ENCODE measurements around the gene SRM. TPM values are rescaled to one million over a fixed set of nuclear protein-coding genes. Genes with fewer than 3 reads are reported as not detected.
"Not testable (repeated sequence)": the region's sequence is repeated elsewhere in the genome, so short reads cannot be mapped to it uniquely, and the experiment has no call there.

SRM gene
- polyA plus RNA-seq, 2 donors: 58.4 to 65.2 TPM

- WGBS, 2 donors: 98 to 100% methylated on average over 2 of the region's 3 CpGs
- peaks cover 14 to 17% of the 10 kb centered on the region in 2 donors for H3K36me3 ChIP-seq (ENCODE audit: control insufficient read depth in 2 of 2, insufficient read depth in 2 of 2, low read length in 1 of 2)
- H3K27ac ChIP-seq (ENCODE audit: low read depth in 2 of 2, low read length in 1 of 2); H3K9me3 ChIP-seq (ENCODE audit: control insufficient read depth in 2 of 2, insufficient read depth in 1 of 2, low read depth in 1 of 2, low read length in 1 of 2); H3K27me3 ChIP-seq (ENCODE audit: control insufficient read depth in 1 of 2, insufficient read depth in 2 of 2, low read length in 2 of 2); H3K4me3 ChIP-seq (ENCODE audit: low read depth in 1 of 2, low read length in 2 of 2); H3K4me1 ChIP-seq (ENCODE audit: control insufficient read depth in 2 of 2, insufficient read depth in 2 of 2, low read length in 1 of 2): not testable (repeated sequence)
Observed at GRCh38 chr1:11083784-11084183, 24.0 kb upstream of the SRM start.

- Histone ChIP-seq H3K4me1 (ENCODE audit: control insufficient read depth in 2 of 2, insufficient read depth in 2 of 2, low read length in 1 of 2) (peaks cover 0 to 5% of the 10 kb centered on the region in 2 donors), H3K9me3 (ENCODE audit: control insufficient read depth in 2 of 2, insufficient read depth in 1 of 2, low read depth in 1 of 2, low read length in 1 of 2) (no peaks in the 10 kb centered on the region), H3K27ac (ENCODE audit: low read depth in 2 of 2, low read length in 1 of 2) (no peak overlapping the region), H3K36me3 (ENCODE audit: control insufficient read depth in 2 of 2, insufficient read depth in 2 of 2, low read length in 1 of 2) (peaks cover 21% of the 10 kb centered on the region in 2 donors), H3K27me3 (ENCODE audit: control insufficient read depth in 1 of 2, insufficient read depth in 2 of 2, low read length in 2 of 2) (no peaks in the 10 kb centered on the region), H3K4me3 (ENCODE audit: low read depth in 1 of 2, low read length in 2 of 2) (no peak overlapping the region)
- 60 to 71% methylated on average over 12 of the region's 12 CpGs for WGBS, 2 donors
Observed at GRCh38 chr1:11080931-11081330, 21.1 kb upstream of the SRM start.

GRCh38 chr1:11078631-11079030, 18.8 kb upstream of the SRM start:
- 87 to 91% methylated on average over 2 of the region's 2 CpGs for WGBS, 2 donors
- peaks cover 21 to 31% of the 10 kb centered on the region in 2 donors for H3K36me3 ChIP-seq (ENCODE audit: control insufficient read depth in 2 of 2, insufficient read depth in 2 of 2, low read length in 1 of 2)
- no peak overlapping the region for H3K27ac ChIP-seq (ENCODE audit: low read depth in 2 of 2, low read length in 1 of 2)
- no peaks in the 10 kb centered on the region for H3K27me3 ChIP-seq (ENCODE audit: control insufficient read depth in 1 of 2, insufficient read depth in 2 of 2, low read length in 2 of 2)
- peaks cover 0 to 5% of the 10 kb centered on the region in 2 donors for H3K4me1 ChIP-seq (ENCODE audit: control insufficient read depth in 2 of 2, insufficient read depth in 2 of 2, low read length in 1 of 2)
- H3K9me3 ChIP-seq (ENCODE audit: control insufficient read depth in 2 of 2, insufficient read depth in 1 of 2, low read depth in 1 of 2, low read length in 1 of 2): no peaks in the 10 kb centered on the region
- no peak overlapping the region for H3K4me3 ChIP-seq (ENCODE audit: low read depth in 1 of 2, low read length in 2 of 2)

- H3K4me3 ChIP-seq (ENCODE audit: low read depth in 1 of 2, low read length in 2 of 2): not testable (repeated sequence)
- peaks cover 26 to 51% of the 10 kb centered on the region in 2 donors for H3K36me3 ChIP-seq (ENCODE audit: control insufficient read depth in 2 of 2, insufficient read depth in 2 of 2, low read length in 1 of 2)
- 82 to 84% methylated on average over 7 of the region's 7 CpGs for WGBS, 2 donors
Observed at GRCh38 chr1:11073398-11073797, 13.6 kb upstream of the SRM start.

DNA sequence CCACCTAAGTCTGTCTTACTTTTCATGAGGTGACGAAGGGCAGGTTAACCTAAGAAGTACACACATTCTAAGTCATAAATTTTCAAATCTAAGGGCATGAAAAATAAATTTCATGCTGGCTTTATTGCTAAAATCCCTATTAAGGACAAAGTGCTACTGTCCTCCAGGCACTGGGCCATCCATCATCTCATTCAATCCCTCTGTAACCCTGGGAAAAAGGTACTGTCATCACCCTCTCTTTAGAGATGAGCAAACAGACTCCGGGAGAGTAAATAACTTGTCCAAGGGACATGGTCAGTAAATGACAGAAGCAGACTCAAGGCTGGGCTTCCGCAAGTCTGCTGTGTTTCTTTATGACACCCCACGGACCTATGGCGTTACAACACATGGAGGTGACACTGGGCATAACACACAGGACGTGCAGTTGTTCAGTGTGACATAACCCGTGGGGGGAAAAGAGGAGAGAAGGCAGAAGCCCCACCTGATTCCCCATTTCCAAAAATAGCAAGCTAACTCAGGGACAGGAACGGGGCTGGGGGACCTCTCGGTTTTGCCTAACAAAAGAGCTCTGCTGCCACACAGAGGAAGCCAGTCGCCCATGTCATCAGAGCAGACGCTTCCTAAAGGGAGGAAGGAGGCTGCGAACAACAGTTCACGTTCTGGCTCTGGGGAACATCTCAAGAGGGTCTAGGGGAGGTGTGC, 12.5 kb upstream of the SRM start:
- no peaks in the 10 kb centered on the region for H3K4me1 ChIP-seq (ENCODE audit: control insufficient read depth in 2 of 2, insufficient read depth in 2 of 2, low read length in 1 of 2)
- H3K9me3 ChIP-seq (ENCODE audit: control insufficient read depth in 2 of 2, insufficient read depth in 1 of 2, low read depth in 1 of 2, low read length in 1 of 2): no peaks in the 10 kb centered on the region
- H3K4me3 ChIP-seq (ENCODE audit: low read depth in 1 of 2, low read length in 2 of 2): no peak overlapping the region
- 56 to 62% methylated on average over 13 of the region's 13 CpGs for WGBS, 2 donors
- no peak overlapping the region for H3K27ac ChIP-seq (ENCODE audit: low read depth in 2 of 2, low read length in 1 of 2)
- H3K36me3 ChIP-seq (ENCODE audit: control insufficient read depth in 2 of 2, insufficient read depth in 2 of 2, low read length in 1 of 2): peaks cover 30 to 58% of the 10 kb centered on the region in 2 donors
- no peaks in the 10 kb centered on the region for H3K27me3 ChIP-seq (ENCODE audit: control insufficient read depth in 1 of 2, insufficient read depth in 2 of 2, low read length in 2 of 2)

More at GRCh38 chr1:11073398-11073797, 13.6 kb upstream of the SRM start:
- H3K9me3 ChIP-seq (ENCODE audit: control insufficient read depth in 2 of 2, insufficient read depth in 1 of 2, low read depth in 1 of 2, low read length in 1 of 2); H3K27me3 ChIP-seq (ENCODE audit: control insufficient read depth in 1 of 2, insufficient read depth in 2 of 2, low read length in 2 of 2); H3K4me1 ChIP-seq (ENCODE audit: control insufficient read depth in 2 of 2, insufficient read depth in 2 of 2, low read length in 1 of 2); H3K27ac ChIP-seq (ENCODE audit: low read depth in 2 of 2, low read length in 1 of 2): not testable (repeated sequence)

GRCh38 chr1:11071463-11072215, 11.8 kb upstream of the SRM start:
- Histone ChIP-seq H3K4me1 (ENCODE audit: control insufficient read depth in 2 of 2, insufficient read depth in 2 of 2, low read length in 1 of 2) (no peaks in the 10 kb centered on the region), H3K27ac (ENCODE audit: low read depth in 2 of 2, low read length in 1 of 2) (no peak overlapping the region), H3K36me3 (ENCODE audit: control insufficient read depth in 2 of 2, insufficient read depth in 2 of 2, low read length in 1 of 2) (peaks cover 28 to 53% of the 10 kb centered on the region in 2 donors), H3K4me3 (ENCODE audit: low read depth in 1 of 2, low read length in 2 of 2) (no peak overlapping the region), H3K9me3 (ENCODE audit: control insufficient read depth in 2 of 2, insufficient read depth in 1 of 2, low read depth in 1 of 2, low read length in 1 of 2) (no peaks in the 10 kb centered on the region), H3K27me3 (ENCODE audit: control insufficient read depth in 1 of 2, insufficient read depth in 2 of 2, low read length in 2 of 2) (no peaks in the 10 kb centered on the region)
- 54 to 58% methylated on average over 15 of the region's 15 CpGs for WGBS, 2 donors

GRCh38 chr1:11070876-11071275, 11.1 kb upstream of the SRM start:
- no peaks in the 10 kb centered on the region for H3K4me1 ChIP-seq (ENCODE audit: control insufficient read depth in 2 of 2, insufficient read depth in 2 of 2, low read length in 1 of 2)
- peaks cover 30 to 48% of the 10 kb centered on the region in 2 donors for H3K36me3 ChIP-seq (ENCODE audit: control insufficient read depth in 2 of 2, insufficient read depth in 2 of 2, low read length in 1 of 2)
- WGBS, 2 donors: 80 to 81% methylated on average over 11 of the region's 11 CpGs

GRCh38 chr1:11068600-11069473, 9.0 kb upstream of the SRM start:
- Histone ChIP-seq H3K36me3 (ENCODE audit: control insufficient read depth in 2 of 2, insufficient read depth in 2 of 2, low read length in 1 of 2) (peaks cover 30 to 44% of the 10 kb centered on the region in 2 donors), H3K27ac (ENCODE audit: low read depth in 2 of 2, low read length in 1 of 2) (no peak overlapping the region), H3K4me3 (ENCODE audit: low read depth in 1 of 2, low read length in 2 of 2) (no peak overlapping the region), H3K4me1 (ENCODE audit: control insufficient read depth in 2 of 2, insufficient read depth in 2 of 2, low read length in 1 of 2) (no peaks in the 10 kb centered on the region), H3K9me3 (ENCODE audit: control insufficient read depth in 2 of 2, insufficient read depth in 1 of 2, low read depth in 1 of 2, low read length in 1 of 2) (no peaks in the 10 kb centered on the region), H3K27me3 (ENCODE audit: control insufficient read depth in 1 of 2, insufficient read depth in 2 of 2, low read length in 2 of 2) (no peaks in the 10 kb centered on the region)
- WGBS, 2 donors: 85 to 87% methylated on average over 17 of the region's 17 CpGs

More at GRCh38 chr1:11070876-11071275, 11.1 kb upstream of the SRM start:
- Histone ChIP-seq H3K9me3 (ENCODE audit: control insufficient read depth in 2 of 2, insufficient read depth in 1 of 2, low read depth in 1 of 2, low read length in 1 of 2) (no peaks in the 10 kb centered on the region), H3K4me3 (ENCODE audit: low read depth in 1 of 2, low read length in 2 of 2) (no peak overlapping the region), H3K27me3 (ENCODE audit: control insufficient read depth in 1 of 2, insufficient read depth in 2 of 2, low read length in 2 of 2) (no peaks in the 10 kb centered on the region), H3K27ac (ENCODE audit: low read depth in 2 of 2, low read length in 1 of 2) (no peak overlapping the region)

Measured in esophagus (tissue), 2 donors.